GM12891 (cell line): ENCODE results near the gene ARRDC5.
"Not testable (repeated sequence)": the region's sequence is repeated elsewhere in the genome, so short reads cannot be mapped to it uniquely, and the experiment has no call there.

Experiments
- POLR2A ChIP-seq: IDR thresholded peaks from 2 replicates; pipeline ENCODE4 v1.6.1; 2011; ENCODE audit warnings: low read depth, low read length, control low read depth
- POLR2AphosphoS5 ChIP-seq: IDR thresholded peaks from 2 replicates; pipeline ENCODE4 v1.6.1; 2011; ENCODE audit warnings: low read depth, low read length, control low read depth
- POU2F2 ChIP-seq: IDR thresholded peaks from 2 replicates; pipeline ENCODE4 v1.6.1; 2011; ENCODE audit warnings: low read depth, mild to moderate bottlenecking, control low read depth, low read length, moderate library complexity
- SPI1 ChIP-seq: IDR thresholded peaks from 2 replicates; pipeline ENCODE4 v1.6.1; 2011; ENCODE audit warnings: low read depth, low read length, control low read depth
- TAF1 ChIP-seq: IDR thresholded peaks from 2 replicates; pipeline ENCODE4 v1.6.1; 2011; ENCODE audit warnings: low read depth, low read length, control low read depth

- TF ChIP-seq POLR2A, POLR2AphosphoS5, TAF1, POU2F2, SPI1: not testable (repeated sequence)
These were observed 1.8 kb downstream of the ARRDC5 start for GRCh38 chr19:4900879-4901278.
